GM12891 (cell line): ENCODE measurements around the gene PANK4.
"Not testable (repeated sequence)": the region's sequence is repeated elsewhere in the genome, so short reads cannot be mapped to it uniquely, and the experiment has no call there.

Source experiments
- DNase-seq: peaks from one replicate; pipeline ENCODE4 v3.0.0; 2011; ENCODE audit warnings: low spot score; ENCODE audit not compliant: insufficient read length
- FAIRE-seq: peaks from 2 replicates; lab custom pipeline; 2011; peaks lifted over from hg19 to GRCh38; lab: Jason Lieb, UNC
- PAX5 ChIP-seq: IDR thresholded peaks from 2 replicates; pipeline ENCODE4 v1.6.1; 2011; ENCODE audit warnings: low read length, moderate library complexity, mild to moderate bottlenecking; ENCODE audit not compliant: insufficient read depth, severe bottlenecking
- POLR2A ChIP-seq: IDR thresholded peaks from 2 replicates; pipeline ENCODE4 v1.6.1; 2011; ENCODE audit warnings: low read depth, low read length, control low read depth
- POLR2AphosphoS5 ChIP-seq: IDR thresholded peaks from 2 replicates; pipeline ENCODE4 v1.6.1; 2011; ENCODE audit warnings: low read depth, low read length, control low read depth
- POU2F2 ChIP-seq: IDR thresholded peaks from 2 replicates; pipeline ENCODE4 v1.6.1; 2011; ENCODE audit warnings: low read depth, mild to moderate bottlenecking, control low read depth, low read length, moderate library complexity
- SPI1 ChIP-seq: IDR thresholded peaks from 2 replicates; pipeline ENCODE4 v1.6.1; 2011; ENCODE audit warnings: low read depth, low read length, control low read depth
- TAF1 ChIP-seq: IDR thresholded peaks from 2 replicates; pipeline ENCODE4 v1.6.1; 2011; ENCODE audit warnings: low read depth, low read length, control low read depth

Gene PANK4

DNA sequence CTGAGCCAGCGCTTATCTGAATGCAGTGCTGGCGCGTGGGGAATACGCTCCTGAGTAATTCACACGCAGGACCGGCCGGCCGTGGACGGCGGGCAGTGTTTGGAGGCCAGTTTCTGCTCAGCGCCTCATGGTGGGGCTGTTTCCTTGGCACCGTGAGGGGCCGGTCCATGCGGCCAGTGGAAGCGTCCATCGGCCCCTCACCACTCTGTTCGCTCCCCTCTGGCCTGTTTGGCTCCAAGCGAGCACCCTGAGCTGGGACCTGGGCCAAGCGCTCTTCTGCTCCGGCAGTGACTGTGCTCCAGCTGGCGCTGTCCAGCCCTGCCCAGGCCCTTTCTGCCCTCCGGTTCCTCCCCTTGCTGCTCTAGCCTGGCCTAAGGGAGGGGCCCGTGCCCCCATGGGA is 66.6 kb downstream of the PANK4 start:
- no peak for DNase-seq
- no peak for FAIRE-seq

DNA sequence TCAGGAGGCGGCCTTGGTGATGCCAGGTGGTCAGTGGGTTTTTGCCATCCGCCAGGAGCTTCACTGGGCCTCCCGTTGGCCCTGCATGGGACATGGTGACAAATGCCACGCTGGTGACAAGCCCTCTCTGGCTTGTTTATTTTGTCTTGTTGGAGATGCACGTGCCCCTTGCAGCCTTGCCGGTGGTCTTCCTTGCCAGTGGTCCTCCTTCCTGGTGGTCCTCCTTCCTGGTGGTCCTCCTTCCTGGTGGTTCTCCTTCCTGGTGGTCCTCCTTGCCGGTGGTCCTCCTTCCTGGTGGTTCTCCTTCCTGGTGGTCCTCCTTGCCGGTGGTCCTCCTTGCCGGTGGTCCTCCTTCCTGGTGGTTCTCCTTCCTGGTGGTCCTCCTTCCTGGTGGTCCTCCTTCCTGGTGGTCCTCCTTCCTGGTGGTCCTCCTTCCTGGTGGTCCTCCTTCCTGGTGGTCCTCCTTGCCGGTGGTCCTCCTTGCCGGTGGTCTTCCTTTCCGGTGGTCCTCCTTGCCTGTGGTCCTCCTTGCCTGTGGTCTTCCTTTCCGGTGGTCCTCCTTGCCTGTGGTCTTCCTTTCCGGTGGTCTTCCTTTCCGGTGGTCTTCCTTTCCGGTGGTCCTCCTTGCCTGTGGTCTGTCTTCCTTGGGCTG is 67.2 kb downstream of the PANK4 start:
- not testable (repeated sequence) for FAIRE-seq

More for the DNA sequence above, 66.6 kb downstream of the PANK4 start:
- TF ChIP-seq POU2F2: no peak
- no peak for TF ChIP-seq SPI1
- no peak for TF ChIP-seq POLR2AphosphoS5
- TF ChIP-seq POLR2A: no peak
- TF ChIP-seq PAX5: no peak
- TF ChIP-seq TAF1: no peak

DNA sequence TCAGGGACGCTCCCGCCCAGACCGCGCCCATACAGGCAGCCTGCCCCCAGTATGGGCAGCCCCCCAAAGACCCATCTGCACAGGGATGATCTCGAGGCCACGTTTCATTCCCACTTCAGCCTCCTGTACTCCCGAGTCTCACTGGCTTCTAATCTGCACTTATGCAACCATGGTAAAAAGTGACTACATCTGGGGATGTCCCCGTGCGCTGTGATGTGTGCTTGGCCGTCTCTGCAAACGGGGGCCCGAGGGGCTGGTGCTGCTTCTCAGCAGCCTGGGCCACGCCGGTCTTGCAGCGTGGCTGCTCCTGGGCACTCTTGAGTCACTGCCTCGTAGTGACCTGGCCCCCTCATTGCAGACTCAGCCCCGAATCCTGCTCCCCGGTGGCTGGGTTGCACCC is 67.7 kb downstream of the PANK4 start:
- no peak for FAIRE-seq
- no peak for TF ChIP-seq POLR2A
- TF ChIP-seq POLR2AphosphoS5: no peak
- TF ChIP-seq SPI1: no peak
- TF ChIP-seq PAX5: no peak
- no peak for TF ChIP-seq TAF1
- TF ChIP-seq POU2F2: no peak

More for the DNA sequence above, 67.2 kb downstream of the PANK4 start:
- not testable (repeated sequence) for DNase-seq

More for the DNA sequence above, 67.7 kb downstream of the PANK4 start:
- DNase-seq: no peak
